A673 (cell line): ENCODE data around the gene OPRL1. TPM values are rescaled to one million over a fixed set of nuclear protein-coding genes. Genes with fewer than 3 reads are reported as not detected.

ENCODE experiments used
- BruUV-seq: library from RNA; stranded (reverse); fragments of 400-500 nt; replicated peaks from 2 replicates; lab custom pipeline; 2021; lab: Mats Ljungman, UMichigan
- CTCF ChIA-PET: fragments of 300-600 bp; sonication (Branson Sonifier 250); formaldehyde crosslinking; loops from one replicate; lab custom pipeline; 2022; ENCODE audit warnings: antibody characterized with exemption; lab: Charles Lee
- POLR2A ChIA-PET: fragments of 300-600 bp; sonication (Branson Sonifier 250); formaldehyde crosslinking; loops from one replicate; lab custom pipeline; 2022; ENCODE audit warnings: antibody characterized with exemption; ENCODE audit not compliant: low non-redundant PET; lab: Charles Lee
- DNase-seq: peaks from one replicate; pipeline ENCODE4 v3.0.0-alpha.2; 2015; ENCODE audit warnings: low spot score
- H3K27ac ChIP-seq: fragments of 200-600 bp; sonication (generic); 2 replicates; pipeline ENCODE4 v1.5.1; 2016; ENCODE audit warnings: mixed run types, low read depth, mild to moderate bottlenecking, mixed read lengths, antibody characterized with exemption, low read length; ENCODE audit not compliant: poor library complexity, severe bottlenecking
- H3K27me3 ChIP-seq: fragments of 200-600 bp; sonication (generic); replicated peaks from 2 replicates; pipeline ENCODE4 v1.6.1; 2017; ENCODE audit warnings: mixed run types, low read depth, mild to moderate bottlenecking, mixed read lengths, antibody characterized with exemption, low read length; ENCODE audit not compliant: insufficient read depth, poor library complexity
- H3K36me3 ChIP-seq: fragments of 200-600 bp; sonication (generic); 2 replicates; pipeline ENCODE4 v1.6.1; 2016; ENCODE audit warnings: mixed run types, mild to moderate bottlenecking, mixed read lengths, antibody characterized with exemption, low read length; ENCODE audit not compliant: insufficient read depth, poor library complexity, severe bottlenecking
- H3K4me1 ChIP-seq: fragments of 200-600 bp; sonication (generic); 2 replicates; pipeline ENCODE4 v1.6.1; 2017; ENCODE audit warnings: mixed run types, mild to moderate bottlenecking, mixed read lengths, antibody characterized with exemption, low read length; ENCODE audit not compliant: insufficient read depth, poor library complexity, severe bottlenecking
- H3K4me3 ChIP-seq: fragments of 200-600 bp; sonication (generic); 2 replicates; pipeline ENCODE4 v1.5.1; 2016; ENCODE audit warnings: low read depth, mixed run types, mild to moderate bottlenecking, mixed read lengths, low read length; ENCODE audit not compliant: poor library complexity, severe bottlenecking
- H3K9me3 ChIP-seq: fragments of 200-600 bp; sonication (generic); 2 replicates; pipeline ENCODE4 v1.6.1; 2016; ENCODE audit warnings: mixed run types, low read depth, mild to moderate bottlenecking, mixed read lengths, antibody characterized with exemption, low read length; ENCODE audit not compliant: poor library complexity, severe bottlenecking
- CTCF ChIP-seq: fragments of 300-800, 200-600 bp; sonication (generic); conservative IDR thresholded peaks from 2 replicates; pipeline ENCODE4 v1.5.1; 2017; ENCODE audit warnings: low read depth, mild to moderate bottlenecking, antibody characterized with exemption, low read length, moderate library complexity, mixed read lengths
- EZH2 ChIP-seq: fragments of 200-600 bp; sonication (generic); IDR thresholded peaks from 2 replicates; pipeline ENCODE4 v1.6.1; 2017; ENCODE audit warnings: borderline replicate concordance, low read depth, mild to moderate bottlenecking, mixed read lengths, antibody characterized with exemption, low read length; ENCODE audit not compliant: poor library complexity, severe bottlenecking
- intact Hi-C: fragments of 100-400 bp; cut with micrococcal nuclease; formaldehyde crosslinking; loops from one replicate; pipeline ENCODE4 v1.10.0; 2022; ENCODE audit not compliant: unreplicated experiment
- total RNA-seq: library from RNA; stranded (reverse); gene quantifications from 2 replicates; pipeline ENCODE4 v1.2.3, GENCODE V29; 2021

The OPRL1 gene
- total RNA-seq, 1 experiment from 2014 or later, result 0.32 TPM

GRCh38 chr20:64107736-64108457 is 28.0 kb downstream of the OPRL1 start:
- intact Hi-C loops, result no loop called here
- H3K36me3 ChIP-seq, result no peaks in the 10 kb centered on the region
- DNase-seq, result no peak
- no peaks in the 10 kb centered on the region for H3K4me1 ChIP-seq
- no peak overlapping the region for H3K27ac ChIP-seq
- no peak overlapping the region for H3K4me3 ChIP-seq
- POLR2A ChIA-PET, result no interaction called here
- TF ChIP-seq CTCF (no peak), EZH2 (no peak)
- BruUV-seq, result no TSS peak
- H3K27me3 ChIP-seq, result peaks cover 9% of the 10 kb centered on the region
- CTCF ChIA-PET, result no interaction called here
- no peaks in the 10 kb centered on the region for H3K9me3 ChIP-seq

- intact Hi-C loops, result no loop called here
- POLR2A ChIA-PET, result no interaction called here
- TF ChIP-seq EZH2 (no peak), CTCF (no peak)
- Histone ChIP-seq H3K36me3 (no peaks in the 10 kb centered on the region), H3K27me3 (no peaks in the 10 kb centered on the region), H3K4me1 (no peaks in the 10 kb centered on the region), H3K4me3 (no peak overlapping the region), H3K9me3 (no peaks in the 10 kb centered on the region), H3K27ac (no peak overlapping the region)
- no TSS peak for BruUV-seq
- DNase-seq, result no peak
- CTCF ChIA-PET, result no interaction called here
These were observed 29.1 kb downstream of the OPRL1 start for GRCh38 chr20:64108731-64109681.

GRCh38 chr20:64109831-64110391 is 30.0 kb downstream of the OPRL1 start:
- no peak for DNase-seq
- H3K36me3 ChIP-seq, result no peaks in the 10 kb centered on the region
- intact Hi-C loops, result no loop called here
- no peaks in the 10 kb centered on the region for H3K9me3 ChIP-seq
- H3K27ac ChIP-seq, result no peak overlapping the region
- no TSS peak for BruUV-seq
- H3K4me3 ChIP-seq, result no peak overlapping the region
- ChIA-PET POLR2A (no interaction called here), CTCF (no interaction called here)
- H3K4me1 ChIP-seq, result no peaks in the 10 kb centered on the region
- TF ChIP-seq CTCF, result no peak
- TF ChIP-seq EZH2, result no peak
- no peaks in the 10 kb centered on the region for H3K27me3 ChIP-seq
